Measurements from ENCODE around the gene PCK2.

DNA sequence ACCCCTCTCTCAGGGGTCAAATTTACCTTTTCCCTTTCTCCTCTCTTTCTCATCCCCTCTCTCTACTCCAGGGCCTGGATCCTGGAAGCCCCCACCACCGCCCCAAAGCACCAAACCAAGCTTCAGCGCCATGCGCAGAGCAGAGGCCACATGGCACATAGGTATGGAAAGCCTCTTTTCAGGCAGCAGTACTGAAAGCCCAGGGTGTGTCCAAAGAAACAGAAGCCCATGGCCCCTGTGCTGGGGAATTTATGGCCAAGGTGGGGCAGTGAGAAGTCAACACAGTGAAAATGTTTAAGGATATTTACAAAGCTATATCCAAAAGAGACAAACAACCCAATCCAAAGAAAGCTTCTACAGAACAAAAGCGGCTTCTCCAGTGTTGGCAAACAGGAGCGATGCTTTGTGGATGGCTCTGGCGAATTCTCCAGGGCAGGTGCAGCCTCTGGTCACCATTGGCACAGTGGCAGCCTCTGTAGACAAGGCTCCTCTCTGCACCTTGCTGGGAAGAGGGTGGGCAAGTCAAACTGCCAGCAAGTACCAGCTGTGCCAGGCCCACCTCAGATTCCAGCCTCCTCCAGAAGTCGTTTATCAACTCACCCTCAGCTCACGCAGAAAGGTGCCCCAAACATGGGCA, 27.5 kb upstream of the PCK2 start:
- TF ChIP-seq, protein P1, sequence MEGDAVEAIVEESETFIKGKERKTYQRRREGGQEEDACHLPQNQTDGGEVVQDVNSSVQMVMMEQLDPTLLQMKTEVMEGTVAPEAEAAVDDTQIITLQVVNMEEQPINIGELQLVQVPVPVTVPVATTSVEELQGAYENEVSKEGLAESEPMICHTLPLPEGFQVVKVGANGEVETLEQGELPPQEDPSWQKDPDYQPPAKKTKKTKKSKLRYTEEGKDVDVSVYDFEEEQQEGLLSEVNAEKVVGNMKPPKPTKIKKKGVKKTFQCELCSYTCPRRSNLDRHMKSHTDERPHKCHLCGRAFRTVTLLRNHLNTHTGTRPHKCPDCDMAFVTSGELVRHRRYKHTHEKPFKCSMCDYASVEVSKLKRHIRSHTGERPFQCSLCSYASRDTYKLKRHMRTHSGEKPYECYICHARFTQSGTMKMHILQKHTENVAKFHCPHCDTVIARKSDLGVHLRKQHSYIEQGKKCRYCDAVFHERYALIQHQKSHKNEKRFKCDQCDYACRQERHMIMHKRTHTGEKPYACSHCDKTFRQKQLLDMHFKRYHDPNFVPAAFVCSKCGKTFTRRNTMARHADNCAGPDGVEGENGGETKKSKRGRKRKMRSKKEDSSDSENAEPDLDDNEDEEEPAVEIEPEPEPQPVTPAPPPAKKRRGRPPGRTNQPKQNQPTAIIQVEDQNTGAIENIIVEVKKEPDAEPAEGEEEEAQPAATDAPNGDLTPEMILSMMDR (IDR thresholded peaks at IDR 0.05), result no peak
- no peak for TF ChIP-seq EP300 (IDR thresholded peaks at IDR 0.05; ENCODE audit: low read depth)

All from transverse colon (tissue), 3 donors.